CD4-positive, alpha-beta memory T cell (primary cell): ENCODE results near the gene STX10. TPM values are rescaled to one million over a fixed set of nuclear protein-coding genes. Genes with fewer than 3 reads are reported as not detected.
A peak's percentile ranks its signal among the peaks of the same experiment; 100 is the strongest.

Experiments
- CTCF ChIA-PET: fragments of 350-600 bp; sonication (Branson Sonifier 250); formaldehyde crosslinking; loops from one replicate; lab custom pipeline; 2021; ENCODE audit warnings: inconsistent platforms; ENCODE audit not compliant: partially characterized antibody; lab: Charles Lee
- POLR2A ChIA-PET: fragments of 350-600 bp; sonication (Branson Sonifier 250); formaldehyde crosslinking; loops from one replicate; lab custom pipeline; 2021; ENCODE audit not compliant: partially characterized antibody; lab: Charles Lee
- DNase-seq, 5 donors: peaks; one replicate each; pipeline versions ENCODE4 v3.0.0 to v3.0.0-alpha.2; 2020 to 2022; ENCODE audit warnings: mixed read lengths in 1 of 5
- H3K27ac ChIP-seq: one replicate; pipeline ENCODE4 v1.7.0; 2013; ENCODE audit warnings: low read depth, low read length
- H3K27me3 ChIP-seq: 2 replicates; pipeline ENCODE4 v1.7.0; 2013; ENCODE audit warnings: mild to moderate bottlenecking, low read length, moderate library complexity; ENCODE audit not compliant: insufficient read depth
- H3K36me3 ChIP-seq: 2 replicates; pipeline ENCODE4 v1.7.0; 2013; ENCODE audit warnings: mild to moderate bottlenecking, low read length, moderate library complexity; ENCODE audit not compliant: insufficient read depth
- H3K4me1 ChIP-seq: 2 replicates; pipeline ENCODE4 v1.7.0; 2013; ENCODE audit warnings: mild to moderate bottlenecking, low read length, moderate library complexity; ENCODE audit not compliant: insufficient read depth
- H3K4me3 ChIP-seq, 2 donors: one replicate each; pipeline ENCODE4 v1.7.0; 2013; ENCODE audit warnings: low read length in 2 of 2, mild to moderate bottlenecking in 1 of 2
- H3K9me3 ChIP-seq, 2 donors: one replicate each; pipeline ENCODE4 v1.7.0; 2013; ENCODE audit warnings: low read length in 2 of 2, control low read depth in 1 of 2; ENCODE audit not compliant: control insufficient read depth in 1 of 2
- H3K27ac Mint-ChIP-seq, 7 donors: one replicate each; pipeline ENCODE4 v1.8.0; 2020 to 2021; ENCODE audit warnings: mixed read lengths in 7 of 7, mild to moderate bottlenecking in 6 of 7, inconsistent platforms in 3 of 7, moderate library complexity in 3 of 7
- H3K27me3 Mint-ChIP-seq, 2 donors: one replicate each; pipeline ENCODE4 v1.8.0; 2020 to 2021; ENCODE audit warnings: mixed read lengths in 2 of 2
- H3K36me3 Mint-ChIP-seq, 2 donors: one replicate each; pipeline ENCODE4 v1.8.0; 2020 to 2021; ENCODE audit warnings: mixed read lengths in 2 of 2, inconsistent platforms in 1 of 2, mild to moderate bottlenecking in 1 of 2
- H3K4me1 Mint-ChIP-seq, 4 donors: one replicate each; pipeline ENCODE4 v1.8.0; 2020 to 2021; ENCODE audit warnings: mixed read lengths in 4 of 4, mild to moderate bottlenecking in 1 of 4
- H3K4me3 Mint-ChIP-seq, 8 donors: one replicate each; pipeline ENCODE4 v1.8.0; 2020 to 2021; ENCODE audit warnings: mixed read lengths in 8 of 8, mild to moderate bottlenecking in 7 of 8, moderate library complexity in 6 of 8, inconsistent platforms in 3 of 8
- H3K9me3 Mint-ChIP-seq, 8 donors: one replicate each; pipeline ENCODE4 v1.8.0; 2020 to 2021; ENCODE audit warnings: mixed read lengths in 8 of 8, mild to moderate bottlenecking in 5 of 8, inconsistent platforms in 3 of 8, moderate library complexity in 1 of 8
- intact Hi-C: fragments of 100-400 bp; cut with micrococcal nuclease; formaldehyde crosslinking; loops from one replicate; pipeline ENCODE4 v1.15.1; 2023
- polyA plus RNA-seq, 2 donors: library from polyadenylated mRNA; unstranded; fragments of 300-500 nt; fragmentation: Illumina TruSeq; gene quantifications; one replicate each; pipeline ENCODE4 v1.2.3, GENCODE V29; 2021
- total RNA-seq, 2 experiments: library from RNA; stranded (reverse); gene quantifications; one replicate each; pipeline ENCODE4 v1.2.3, GENCODE V29; 2021

Gene STX10
- total and polyA plus RNA-seq, 4 experiments from 2014 or later, result 57.9 to 64.2 (median 63.9) TPM

GRCh38 chr19:13135068-13136062 is 14.8 kb downstream of the STX10 start:
- CTCF ChIA-PET, result interaction anchor here (0.5 kb wide), 1 partner anchor 1438 kb away, joined by 3 read pairs; no protein-coding TSS in a partner anchor
- peaks cover 14% of the 10 kb centered on the region for H3K36me3 ChIP-seq
- H3K9me3 ChIP-seq, result no peaks in the 10 kb centered on the region
- no peak for DNase-seq
- Mint-ChIP-seq H3K27ac (no peak overlapping the region), H3K4me3 (no peak overlapping the region), H3K9me3 (no peaks in the 10 kb centered on the region), H3K27me3 (no peaks in the 10 kb centered on the region), H3K4me1 (peaks cover 19 to 29% (median 22%) of the 10 kb centered on the region in 4 donors), H3K36me3 (peaks cover 8 to 28% of the 10 kb centered on the region in 2 donors)
- H3K27me3 ChIP-seq, result no peaks in the 10 kb centered on the region
- POLR2A ChIA-PET, result interaction anchor here (1.0 kb wide), 1 partner anchor 29 kb away, joined by 5 read pairs; no protein-coding TSS in a partner anchor
- peaks cover 30% of the 10 kb centered on the region for H3K4me1 ChIP-seq
- no peak overlapping the region for H3K27ac ChIP-seq
- intact Hi-C loops, result no loop called here
- H3K4me3 ChIP-seq, result no peak overlapping the region

DNA sequence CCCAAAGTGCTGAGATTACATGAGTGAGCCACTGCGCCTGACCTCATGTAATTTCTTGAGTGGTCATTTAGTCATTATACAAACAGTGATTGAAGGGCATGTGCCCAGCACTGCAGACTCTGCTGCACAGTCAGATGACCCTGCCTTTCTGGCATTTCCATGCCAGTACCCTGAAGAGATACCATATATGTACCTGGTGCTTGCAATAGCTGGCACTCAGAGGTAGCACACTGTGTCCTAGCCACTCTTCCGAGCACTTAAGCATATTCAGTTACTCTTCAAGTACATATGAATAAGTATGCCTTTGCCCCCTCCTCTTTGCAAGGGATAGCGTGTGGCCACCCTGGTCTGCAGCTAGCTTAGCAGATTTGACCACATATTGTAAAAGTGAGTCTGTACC is 15.5 kb downstream of the STX10 start:
- Histone ChIP-seq H3K27me3 (no peaks in the 10 kb centered on the region), H3K4me3 (no peak overlapping the region), H3K27ac (no peak overlapping the region), H3K9me3 (no peaks in the 10 kb centered on the region), H3K4me1 (peaks cover 30% of the 10 kb centered on the region), H3K36me3 (peaks cover 14% of the 10 kb centered on the region)
- H3K9me3 Mint-ChIP-seq, result no peaks in the 10 kb centered on the region
- peak overlapping the region in 1 of 7 donors; percentile 13 for H3K27ac Mint-ChIP-seq
- intact Hi-C loops, result no loop called here
- no peak overlapping the region for H3K4me3 Mint-ChIP-seq
- H3K36me3 Mint-ChIP-seq, result peaks cover 8 to 25% of the 10 kb centered on the region in 2 donors
- DNase-seq, result no peak
- ChIA-PET CTCF (interaction anchor here (0.7 kb wide), 1 partner anchor 157 kb away, joined by 3 read pairs; no protein-coding TSS in a partner anchor), POLR2A (no interaction called here)
- peaks cover 19 to 29% (median 22%) of the 10 kb centered on the region in 4 donors for H3K4me1 Mint-ChIP-seq
- no peaks in the 10 kb centered on the region for H3K27me3 Mint-ChIP-seq

GRCh38 chr19:13133241-13133870 is 16.8 kb downstream of the STX10 start:
- Histone ChIP-seq H3K27me3 (no peaks in the 10 kb centered on the region), H3K36me3 (peaks cover 14% of the 10 kb centered on the region), H3K9me3 (no peaks in the 10 kb centered on the region), H3K4me1 (peaks cover 30% of the 10 kb centered on the region), H3K27ac (no peak overlapping the region), H3K4me3 (no peak overlapping the region)
- no peak for DNase-seq
- H3K36me3 Mint-ChIP-seq, result peaks cover 8 to 24% of the 10 kb centered on the region in 2 donors
- POLR2A ChIA-PET, result interaction anchor here (1.1 to 3.5 kb wide), 5 partner anchors 15 to 30 kb away, joined by 3 to 19 read pairs (median 7); partner anchors contain the start of genes IER2, NACC1 and STX10
- H3K27ac Mint-ChIP-seq, result peak overlapping the region in 5 of 7 donors; percentile 46 to 83 (median 79)
- CTCF ChIA-PET, result interaction anchor here (1.2 kb wide), 1 partner anchor 145 kb away, joined by 4 read pairs; no protein-coding TSS in a partner anchor
- no peaks in the 10 kb centered on the region for H3K9me3 Mint-ChIP-seq
- no peaks in the 10 kb centered on the region for H3K27me3 Mint-ChIP-seq
- H3K4me3 Mint-ChIP-seq, result peak overlapping the region in 2 of 8 donors; percentile 72 to 82
- intact Hi-C loops, result loop anchor here (2.0 kb wide), 1 partner anchor 17 kb away; the partner anchor contains the start of gene TRMT1
- H3K4me1 Mint-ChIP-seq, result peaks cover 23 to 35% (median 27%) of the 10 kb centered on the region in 4 donors

- ChIA-PET CTCF (interaction anchor here (0.8 to 1.2 kb wide), 6 partner anchors 28 to 167 kb away, joined by 3 to 6 read pairs (median 4); no protein-coding TSS in a partner anchor), POLR2A (interaction anchor here (0.9 to 3.5 kb wide), 9 partner anchors 9 to 248 kb away, joined by 3 to 19 read pairs (median 5); partner anchors contain the start of genes IER2, NACC1 and STX10)
- Mint-ChIP-seq H3K36me3 (peaks cover 7 to 20% of the 10 kb centered on the region in 2 donors), H3K9me3 (no peaks in the 10 kb centered on the region), H3K27ac (peak overlapping the region; percentile 66 to 90 (median 79)), H3K4me3 (peak overlapping the region; percentile 31 to 82 (median 65)), H3K4me1 (peaks cover 25 to 42% (median 30%) of the 10 kb centered on the region in 4 donors), H3K27me3 (no peaks in the 10 kb centered on the region)
- Histone ChIP-seq H3K4me3 (peak overlapping the region in 1 of 2 donors; percentile 1), H3K4me1 (peaks cover 34% of the 10 kb centered on the region), H3K27ac (no peak overlapping the region), H3K36me3 (peaks cover 9% of the 10 kb centered on the region), H3K27me3 (no peaks in the 10 kb centered on the region), H3K9me3 (no peaks in the 10 kb centered on the region)
- intact Hi-C loops, result loop anchor here (2.0 kb wide), 1 partner anchor 16 kb away; the partner anchor contains the start of gene TRMT1
- peak; percentile 52 to 83 (median 61) for DNase-seq
These were observed 17.5 kb downstream of the STX10 start for GRCh38 chr19:13132471-13133180.

GRCh38 chr19:13130886-13131490 is 19.2 kb downstream of the STX10 start:
- Histone ChIP-seq H3K9me3 (no peaks in the 10 kb centered on the region), H3K4me1 (peaks cover 34% of the 10 kb centered on the region), H3K4me3 (no peak overlapping the region), H3K27ac (no peak overlapping the region), H3K36me3 (no peaks in the 10 kb centered on the region), H3K27me3 (no peaks in the 10 kb centered on the region)
- Mint-ChIP-seq H3K27ac (peak overlapping the region in 6 of 7 donors; percentile 55 to 89 (median 60)), H3K27me3 (no peaks in the 10 kb centered on the region), H3K36me3 (peaks cover 0 to 9% of the 10 kb centered on the region in 2 donors), H3K4me1 (peaks cover 26 to 42% (median 31%) of the 10 kb centered on the region in 4 donors), H3K9me3 (no peaks in the 10 kb centered on the region), H3K4me3 (peak overlapping the region in 1 of 8 donors; percentile 11)
- ChIA-PET CTCF (interaction anchor here (0.9 to 2.6 kb wide), 3 partner anchors 91 to 166 kb away, joined by 3 to 7 read pairs (median 3); no protein-coding TSS in a partner anchor), POLR2A (interaction anchor here (1.0 to 3.5 kb wide), 4 partner anchors 11 to 21 kb away, joined by 3 to 19 read pairs (median 4); partner anchors contain the start of gene NACC1)
- DNase-seq, result no peak
- intact Hi-C loops, result no loop called here

- no peak overlapping the region for H3K27ac ChIP-seq
- Mint-ChIP-seq H3K27me3 (no peaks in the 10 kb centered on the region), H3K27ac (no peak overlapping the region), H3K36me3 (peaks cover 0 to 9% of the 10 kb centered on the region in 2 donors), H3K9me3 (no peaks in the 10 kb centered on the region), H3K4me1 (peaks cover 26 to 42% (median 30%) of the 10 kb centered on the region in 4 donors), H3K4me3 (no peak overlapping the region)
- intact Hi-C loops, result no loop called here
- no peak for DNase-seq
- no peaks in the 10 kb centered on the region for H3K27me3 ChIP-seq
- no peaks in the 10 kb centered on the region for H3K9me3 ChIP-seq
- no peaks in the 10 kb centered on the region for H3K36me3 ChIP-seq
- CTCF ChIA-PET, result interaction anchor here (0.6 to 2.6 kb wide), 4 partner anchors 15 to 164 kb away, joined by 3 to 7 read pairs (median 4); no protein-coding TSS in a partner anchor
- no peak overlapping the region for H3K4me3 ChIP-seq
- peaks cover 34% of the 10 kb centered on the region for H3K4me1 ChIP-seq
- POLR2A ChIA-PET, result interaction anchor here (0.9 kb wide), 1 partner anchor 23 kb away, joined by 3 read pairs; no protein-coding TSS in a partner anchor
These were observed 20.8 kb downstream of the STX10 start for GRCh38 chr19:13129384-13129783.
